ENCODE results near the gene ADGRB2. TPM values are rescaled to one million over a fixed set of nuclear protein-coding genes. Genes with fewer than 3 reads are reported as not detected.
A peak's percentile ranks its signal among the peaks of the same experiment; 100 is the strongest.

The ADGRB2 gene
- total RNA-seq, 6 experiments from 2014 or later: 0.06 TPM; not detected in 4

- Histone ChIP-seq H3K4me3 (no peak overlapping the region), H3K4me1 (no peaks in the 10 kb centered on the region), H3K27me3 (no peaks in the 10 kb centered on the region), H3K27ac (no peak overlapping the region), H3K36me3 (no peaks in the 10 kb centered on the region), H3K9me3 (no peaks in the 10 kb centered on the region)
- ATAC-seq (no peak), DNase-seq (peak; percentile 13 to 27 (median 16))
- intact Hi-C loops (cut with DNase I): no loop called here
- 53% methylated on average over 2 of the region's 3 CpGs for WGBS (ENCODE audit: insufficient coverage, low coverage, low lambda C conversion rate, missing lambda C conversion rate)
- TF ChIP-seq POLR2A (IDR thresholded peaks at IDR 0.05) (no peak), CTCF (IDR thresholded peaks at IDR 0.05) (no peak)
These were observed 21.8 kb upstream of the ADGRB2 start for GRCh38 chr1:31785947-31786290.

- Histone ChIP-seq H3K4me1 (no peaks in the 10 kb centered on the region), H3K27me3 (no peaks in the 10 kb centered on the region), H3K9me3 (no peaks in the 10 kb centered on the region), H3K36me3 (no peaks in the 10 kb centered on the region), H3K4me3 (no peak overlapping the region), H3K27ac (no peak overlapping the region)
- intact Hi-C loops (cut with DNase I): no loop called here
- DNase-seq (peak; percentile 13 to 37 (median 31)), ATAC-seq (no peak)
- 59% methylated on average over 9 of the region's 20 CpGs for WGBS (ENCODE audit: insufficient coverage, low coverage, low lambda C conversion rate, missing lambda C conversion rate)
- TF ChIP-seq POLR2A (IDR thresholded peaks at IDR 0.05): no peak
- no peak for TF ChIP-seq CTCF (IDR thresholded peaks at IDR 0.05)
These were observed 21.1 kb upstream of the ADGRB2 start for GRCh38 chr1:31785020-31785946.

GRCh38 chr1:31784356-31785019, 20.3 kb upstream of the ADGRB2 start:
- no peaks in the 10 kb centered on the region for H3K36me3 ChIP-seq
- no peaks in the 10 kb centered on the region for H3K9me3 ChIP-seq
- intact Hi-C loops (cut with DNase I): no loop called here
- DNase-seq: peak; percentile 2 to 39 (median 7)
- H3K4me3 ChIP-seq: no peak overlapping the region
- ATAC-seq: no peak
- no peaks in the 10 kb centered on the region for H3K4me1 ChIP-seq
- 76% methylated on average over 2 of the region's 4 CpGs for WGBS (ENCODE audit: insufficient coverage, low coverage, low lambda C conversion rate, missing lambda C conversion rate)
- no peak overlapping the region for H3K27ac ChIP-seq
- H3K27me3 ChIP-seq: no peaks in the 10 kb centered on the region
- TF ChIP-seq POLR2A (IDR thresholded peaks at IDR 0.05) (no peak), CTCF (IDR thresholded peaks at IDR 0.05) (no peak)

- DNase-seq (peak in 1 of 3 donors; percentile 31), ATAC-seq (no peak)
- no peak overlapping the region for H3K27ac ChIP-seq
- H3K36me3 ChIP-seq: no peaks in the 10 kb centered on the region
- 100% methylated on average over 1 of the region's 3 CpGs for WGBS (ENCODE audit: insufficient coverage, low coverage, low lambda C conversion rate, missing lambda C conversion rate)
- no peaks in the 10 kb centered on the region for H3K9me3 ChIP-seq
- TF ChIP-seq POLR2A (IDR thresholded peaks at IDR 0.05) (no peak), CTCF (IDR thresholded peaks at IDR 0.05) (no peak)
- intact Hi-C loops (cut with DNase I): no loop called here
- no peak overlapping the region for H3K4me3 ChIP-seq
- no peaks in the 10 kb centered on the region for H3K4me1 ChIP-seq
- no peaks in the 10 kb centered on the region for H3K27me3 ChIP-seq
These were observed 19.7 kb upstream of the ADGRB2 start for GRCh38 chr1:31783846-31784245.
